Esophagus mucosa (tissue), 1 donor: ENCODE measurements around the gene CDHR5. TPM values are rescaled to one million over a fixed set of nuclear protein-coding genes. Genes with fewer than 3 reads are reported as not detected.

Experiments
- ATAC-seq: fragments of 200-7000 bp; cut with Tn5 transposase; one replicate; pipeline ENCODE4 v1.9.1; 2020
- total RNA-seq: library from RNA; stranded (reverse); gene quantifications from one replicate; pipeline ENCODE4 v1.2.4, GENCODE V29; 2023
- donor health status: DM: yes; HTN: yes; CAD: no.

Gene CDHR5
- total RNA-seq, 1 donor from 2014 or later: not detected

- ATAC-seq: no peak
Observed at GRCh38 chr11:643849-644738, 19.3 kb upstream of the CDHR5 start.

- ATAC-seq: no peak
Observed at GRCh38 chr11:643366-643765, 18.6 kb upstream of the CDHR5 start.

DNA sequence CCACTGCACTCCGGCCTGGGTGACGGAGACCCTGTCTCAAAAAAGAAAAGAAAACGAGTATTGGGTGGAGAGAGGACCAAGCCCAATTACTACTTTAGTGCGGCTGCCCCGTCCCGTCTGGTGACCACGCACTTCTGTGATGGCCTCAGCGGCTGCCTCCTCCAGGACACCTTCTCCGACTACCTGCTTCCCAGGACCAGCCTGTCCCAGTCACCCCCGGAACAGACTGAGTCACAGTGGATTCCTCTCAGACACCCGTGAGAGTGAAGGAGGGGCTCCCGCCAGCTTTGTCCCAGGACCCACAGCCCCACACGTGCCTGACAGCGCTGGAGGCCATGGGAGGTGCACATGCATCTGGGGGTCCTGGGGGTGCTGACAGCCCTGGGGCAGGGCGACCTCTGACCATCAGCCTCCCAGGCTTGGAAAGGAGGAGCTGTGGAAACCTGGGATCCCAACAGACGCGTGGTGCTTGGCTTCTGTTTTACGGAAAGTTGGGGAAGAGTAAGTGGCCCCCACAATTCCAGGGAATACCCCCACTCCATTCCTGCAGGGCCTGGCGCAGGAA lies 17.1 kb upstream of the CDHR5 start:
- no peak for ATAC-seq

DNA sequence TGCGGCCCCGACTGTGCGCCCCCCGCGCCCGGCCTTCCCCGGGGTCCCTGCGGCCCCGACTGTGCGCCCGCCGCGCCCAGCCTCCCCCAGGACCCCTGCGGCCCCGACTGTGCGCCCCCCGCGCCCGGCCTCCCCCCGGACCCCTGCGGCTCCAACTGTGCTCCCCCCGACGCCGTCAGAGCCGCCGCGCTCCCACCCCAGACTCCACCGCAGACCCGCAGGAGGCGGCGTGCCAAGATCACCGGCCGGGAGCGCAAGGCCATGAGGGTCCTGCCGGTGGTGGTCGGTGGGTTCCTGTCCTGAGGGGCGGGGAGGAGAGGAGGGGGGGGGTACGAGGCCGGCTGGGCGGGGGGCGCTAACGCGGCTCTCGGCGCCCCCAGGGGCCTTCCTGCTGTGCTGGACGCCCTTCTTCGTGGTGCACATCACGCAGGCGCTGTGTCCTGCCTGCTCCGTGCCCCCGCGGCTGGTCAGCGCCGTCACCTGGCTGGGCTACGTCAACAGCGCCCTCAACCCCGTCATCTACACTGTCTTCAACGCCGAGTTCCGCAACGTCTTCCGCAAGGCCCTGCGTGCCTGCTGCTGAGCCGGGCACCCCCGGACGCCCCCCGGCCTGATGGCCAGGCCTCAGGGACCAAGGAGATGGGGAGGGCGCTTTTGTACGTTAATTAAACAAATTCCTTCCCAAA lies 15.4 kb upstream of the CDHR5 start:
- no peak for ATAC-seq

GRCh38 chr11:639332-639955 lies 14.7 kb upstream of the CDHR5 start:
- ATAC-seq: no peak

- no peak for ATAC-seq
Observed at GRCh38 chr11:638631-639331, 14.0 kb upstream of the CDHR5 start.

DNA sequence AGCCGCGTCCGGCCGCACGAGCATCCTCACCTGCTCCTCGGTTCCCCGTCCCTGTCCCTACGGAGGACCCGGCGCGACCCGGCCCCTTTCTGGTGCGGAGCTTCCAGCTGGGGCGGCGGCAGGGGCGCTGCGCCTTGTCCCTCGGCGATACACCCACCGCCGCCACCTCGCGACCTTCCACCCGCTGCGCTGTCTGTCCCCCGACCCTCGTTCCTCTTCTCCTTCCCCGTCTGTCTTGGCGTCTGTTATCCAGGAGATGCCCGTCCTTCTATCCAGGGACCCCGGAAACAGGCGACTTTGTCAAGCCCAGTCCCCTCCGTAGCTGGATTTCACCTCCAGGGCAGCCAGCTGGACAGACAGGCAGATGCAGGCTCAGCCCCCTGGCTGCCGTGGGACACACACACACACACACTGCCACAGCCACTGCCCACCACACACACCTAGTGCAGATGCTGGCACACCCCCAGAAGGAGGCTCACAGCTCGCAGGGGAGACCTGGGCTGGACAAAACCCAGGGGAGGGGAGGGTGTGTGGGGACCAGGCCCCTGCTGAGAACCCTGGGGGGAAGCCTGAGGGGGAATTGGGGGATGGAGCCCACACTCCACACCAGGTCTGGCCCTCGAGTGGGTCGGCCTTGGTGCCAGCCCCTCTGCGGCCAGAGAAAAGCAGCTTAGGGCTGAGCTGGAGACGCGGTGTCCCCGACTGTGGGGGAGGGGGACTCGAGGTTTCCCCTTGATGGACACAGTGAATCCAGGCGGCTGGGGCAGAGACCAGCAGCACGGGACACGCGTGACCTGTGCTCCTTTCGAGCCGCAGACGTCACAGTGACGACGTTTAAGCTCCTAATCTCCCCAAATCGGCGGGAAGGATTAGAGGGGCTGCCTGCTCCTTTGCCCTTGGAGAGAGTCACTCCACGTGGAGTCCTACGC lies 13.1 kb upstream of the CDHR5 start:
- no peak for ATAC-seq

- ATAC-seq: no peak
Observed at GRCh38 chr11:637333-637592, 12.5 kb upstream of the CDHR5 start.

- ATAC-seq: peak; percentile 31
Observed at GRCh38 chr11:636511-637332, 12.0 kb upstream of the CDHR5 start, which contains the start of gene DRD4. Gene DRD4 (plus strand): TSS chr11:637269. CDS start chr11:637305, 36 bp downstream.

GRCh38 chr11:635945-636510 lies 11.3 kb upstream of the CDHR5 start:
- no peak for ATAC-seq

GRCh38 chr11:630871-631270 lies 6.1 kb upstream of the CDHR5 start:
- ATAC-seq: no peak

GRCh38 chr11:629237-629583 lies 4.5 kb upstream of the CDHR5 start:
- ATAC-seq: no peak

GRCh38 chr11:628056-628455 lies 3.3 kb upstream of the CDHR5 start:
- ATAC-seq: no peak

- no peak for ATAC-seq
Observed at GRCh38 chr11:627308-627576, 2.5 kb upstream of the CDHR5 start.

DNA sequence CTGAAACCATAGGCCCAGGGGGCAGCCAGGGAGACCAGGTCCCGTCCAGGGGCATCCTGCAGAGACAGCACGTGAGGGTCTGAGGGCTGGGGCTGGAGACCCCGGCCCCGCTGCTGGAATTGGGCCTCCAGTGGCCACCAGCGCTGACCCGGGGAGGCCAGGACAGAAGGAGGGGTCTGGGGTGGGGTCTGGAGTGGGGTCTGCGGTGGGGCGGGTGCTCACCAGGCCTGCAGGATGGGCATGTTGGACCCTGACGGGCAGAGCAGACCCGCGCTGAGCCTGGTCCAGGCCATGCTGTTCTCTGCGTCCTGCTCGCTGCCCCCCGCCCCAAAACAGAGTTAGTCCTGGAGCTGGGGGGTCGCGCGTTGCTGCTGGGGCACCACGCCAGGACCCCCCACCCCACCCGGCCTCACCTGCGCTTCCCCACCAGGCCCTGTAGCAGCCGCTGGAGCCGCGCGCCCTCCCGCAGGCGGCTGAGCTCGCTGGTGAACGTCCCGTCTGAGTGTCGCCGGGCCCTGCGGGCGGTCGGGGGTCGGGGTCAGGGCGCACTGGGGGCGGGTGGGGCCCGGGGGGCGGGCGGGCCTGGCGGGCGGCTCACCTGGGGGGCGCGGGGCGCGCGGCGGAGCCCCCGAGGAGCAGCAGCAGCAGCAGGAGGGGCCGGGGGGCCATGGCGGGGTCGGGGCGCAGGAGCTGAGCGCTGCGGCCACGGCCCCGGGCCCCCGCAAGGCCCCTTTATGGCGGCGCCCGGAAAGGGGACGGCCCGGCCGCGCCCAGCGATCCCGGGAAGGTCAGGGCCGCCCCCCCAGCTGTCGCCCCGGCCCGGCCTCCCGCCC lies 1.9 kb upstream of the CDHR5 start, which contains the start of gene SCT:
SCT (minus strand) TSS at position 707 of the 833 bp plus-strand sequence; CDS start at position 669, 38 bp downstream.
- no peak for ATAC-seq

DNA sequence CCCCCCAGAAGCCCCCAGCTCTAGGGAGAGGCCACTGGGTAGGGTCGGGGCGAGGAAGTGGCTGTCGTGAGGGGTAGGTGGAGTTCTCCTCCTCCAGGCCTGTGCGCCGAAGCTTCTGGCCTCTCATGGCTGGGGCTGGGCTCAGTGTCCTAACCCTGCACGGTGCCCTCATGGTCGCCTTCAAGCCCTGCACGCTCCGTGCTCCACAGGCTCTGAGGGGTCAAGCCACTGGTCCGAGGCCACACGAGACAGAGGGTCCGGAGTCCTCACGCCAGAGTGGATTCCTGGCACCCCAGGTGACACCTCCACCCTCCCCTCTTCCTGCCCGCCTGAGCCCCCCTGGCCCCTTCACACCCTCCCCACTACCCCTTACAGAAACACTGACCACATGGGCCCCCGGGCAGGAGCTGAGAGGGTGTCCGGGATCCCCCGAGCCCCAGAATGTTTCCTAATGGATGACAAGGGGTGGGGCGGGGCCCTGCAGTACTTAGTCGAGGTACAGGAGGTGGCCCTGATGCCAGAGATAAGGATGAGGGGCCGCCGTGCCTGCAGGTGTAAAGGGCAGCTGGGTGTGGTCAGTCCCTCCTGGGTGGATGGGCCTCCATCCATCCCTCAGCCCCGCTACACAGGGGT lies 997 bp upstream of the CDHR5 start:
- peak; percentile 9 for ATAC-seq

DNA sequence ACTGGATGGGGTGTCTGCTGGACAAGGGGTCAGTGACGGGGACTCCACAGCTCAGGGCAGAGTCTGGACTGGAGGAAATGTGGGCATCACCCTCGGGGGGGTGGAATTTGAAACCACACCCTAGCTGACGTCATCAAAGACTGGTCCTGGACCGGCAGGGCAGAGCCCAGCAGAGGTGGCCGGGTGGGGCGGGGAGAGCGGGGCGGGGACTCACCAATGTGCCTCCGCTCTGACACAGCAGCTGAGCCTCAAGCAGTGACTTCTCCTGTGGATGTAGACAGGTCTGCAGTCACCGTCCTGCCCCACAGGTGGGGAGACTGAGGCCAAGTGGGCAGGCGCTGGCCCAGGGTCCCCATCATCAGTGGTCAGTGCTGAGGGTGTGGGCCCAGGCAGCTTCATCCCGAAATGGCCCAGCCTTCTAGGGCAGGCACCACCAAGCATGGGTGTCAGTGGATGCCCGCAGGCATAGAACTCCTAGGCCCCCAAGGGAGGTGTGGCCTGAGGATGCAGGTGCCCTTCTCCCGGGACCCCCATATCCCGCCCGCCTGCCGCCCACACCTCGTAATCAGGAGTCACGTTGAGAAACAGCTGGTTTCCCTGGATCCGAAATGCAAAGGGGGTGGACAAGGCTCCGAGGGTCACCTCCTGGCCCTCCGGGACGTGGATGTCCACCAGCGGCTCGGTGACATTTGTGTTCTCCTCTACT lies 603 bp downstream of the CDHR5 start:
- peak; percentile 77 for ATAC-seq

DNA sequence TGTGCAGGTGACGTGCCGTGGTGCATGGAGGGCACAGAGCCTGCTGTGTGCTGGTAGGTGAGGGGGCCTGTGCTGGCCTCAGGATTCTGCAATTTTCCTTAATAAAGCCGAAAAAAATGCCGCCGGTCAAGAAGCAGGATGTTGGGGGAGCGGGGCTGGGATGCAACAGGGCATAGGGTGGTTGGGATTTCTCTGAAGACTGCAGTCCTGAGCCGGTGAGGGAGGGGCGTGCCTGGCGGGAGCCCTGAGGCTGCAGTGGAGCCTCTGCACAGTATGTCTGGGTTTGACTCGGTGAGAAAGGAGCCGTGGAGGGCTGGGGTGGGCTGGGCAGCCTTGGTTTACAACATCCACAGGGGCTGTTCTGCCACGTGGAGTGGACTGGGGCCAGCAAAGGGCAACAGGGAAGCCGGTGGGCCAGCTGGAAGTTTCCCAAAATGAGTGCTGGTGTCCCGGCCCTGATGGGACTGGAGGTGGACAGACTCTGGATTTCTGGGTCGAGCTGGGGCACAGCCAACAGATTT lies 1.3 kb downstream of the CDHR5 start:
- no peak for ATAC-seq
